Right lung (tissue), 5 donors: ENCODE measurements around the gene NSMCE3. TPM values are rescaled to one million over a fixed set of nuclear protein-coding genes. Genes with fewer than 3 reads are reported as not detected.

Source experiments
- DNase-seq, 2 donors: peaks; one replicate each; pipeline ENCODE4 v3.0.0-alpha.2; 2013
- polyA plus RNA-seq, 5 donors: library from polyadenylated mRNA; unstranded; fragments of 120-200 nt; gene quantifications; one replicate each; pipeline versions ENCODE4 v1.2.1 to v1.2.3, GENCODE V29; 2013; ENCODE audit warnings: inconsistent platforms in 1 of 5, low replicate concordance in 1 of 5; ENCODE audit not compliant: insufficient read length in 5 of 5, insufficient read depth in 1 of 5

NSMCE3 gene
- polyA plus RNA-seq, 5 donors, result 6.4 to 8.7 (median 7.8) TPM

GRCh38 chr15:29223640-29224039 lies 46.0 kb downstream of the NSMCE3 start:
- no peak for DNase-seq

GRCh38 chr15:29222129-29222853 lies 47.3 kb downstream of the NSMCE3 start:
- DNase-seq, result no peak

- DNase-seq, result no peak
Observed at GRCh38 chr15:29220852-29221251, 48.8 kb downstream of the NSMCE3 start.

DNA sequence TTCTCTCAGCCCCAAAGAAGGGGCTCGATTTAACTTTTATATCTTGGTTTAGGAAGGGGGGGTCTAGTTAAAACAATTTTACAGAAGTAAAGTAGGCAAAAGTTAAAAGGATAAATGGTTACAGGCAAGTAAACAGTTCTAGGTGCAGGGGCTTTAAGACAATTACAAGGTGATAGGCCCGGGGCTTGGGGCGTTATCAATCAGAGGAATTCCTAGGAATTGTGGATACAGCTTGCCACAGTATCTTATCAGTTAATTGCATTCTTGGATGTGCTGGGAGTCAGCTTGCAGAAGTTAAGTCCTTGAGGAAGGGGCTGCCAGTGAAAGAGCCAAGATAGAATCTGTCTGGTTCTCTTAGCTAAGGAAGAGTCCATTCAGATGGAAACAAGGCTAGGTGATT lies 52.7 kb downstream of the NSMCE3 start:
- DNase-seq, result no peak
